Measurements from ENCODE around the gene ATP1B2.
A peak's percentile ranks its signal among the peaks of the same experiment; 100 is the strongest.
"Not testable (repeated sequence)": the region's sequence is repeated elsewhere in the genome, so short reads cannot be mapped to it uniquely, and the experiment has no call there.

The ATP1B2 gene, protein sequence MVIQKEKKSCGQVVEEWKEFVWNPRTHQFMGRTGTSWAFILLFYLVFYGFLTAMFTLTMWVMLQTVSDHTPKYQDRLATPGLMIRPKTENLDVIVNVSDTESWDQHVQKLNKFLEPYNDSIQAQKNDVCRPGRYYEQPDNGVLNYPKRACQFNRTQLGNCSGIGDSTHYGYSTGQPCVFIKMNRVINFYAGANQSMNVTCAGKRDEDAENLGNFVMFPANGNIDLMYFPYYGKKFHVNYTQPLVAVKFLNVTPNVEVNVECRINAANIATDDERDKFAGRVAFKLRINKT

DNA sequence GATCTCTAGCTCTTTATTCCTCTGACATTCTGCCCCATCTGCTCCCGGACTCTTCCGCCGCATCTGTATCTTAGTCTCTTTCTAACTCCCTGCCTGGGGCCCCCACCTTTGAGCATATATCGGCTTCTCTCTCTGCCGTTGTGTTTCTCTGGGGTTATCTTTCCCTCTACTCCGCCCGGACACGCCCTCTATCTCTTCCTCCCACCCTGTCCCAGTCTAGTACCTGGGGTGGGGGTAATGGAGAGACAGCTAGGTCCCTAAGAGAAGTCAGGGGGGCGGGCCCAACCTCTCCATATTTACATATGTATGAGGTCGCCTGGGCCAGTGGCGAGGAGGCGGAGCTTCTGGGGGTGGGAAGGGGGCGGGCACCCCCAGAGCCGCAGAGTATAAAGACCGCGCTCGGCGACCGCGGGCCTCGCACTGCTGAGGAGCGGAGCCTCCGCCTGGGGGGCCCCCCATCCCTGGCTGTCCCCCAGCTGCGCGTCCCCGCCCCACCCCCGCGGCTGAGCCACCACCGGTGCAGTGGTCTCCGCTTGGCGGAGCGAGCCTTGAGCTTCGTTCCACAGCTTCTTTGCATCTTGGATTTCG is at the start of gene ATP1B2:
ATP1B2 (plus strand) TSS at position 418 of the 588 bp plus-strand sequence. CDS start 593 bp downstream, outside the sequence.
- DNase-seq (ENCODE audit: low read depth): peak; percentile 66

DNA sequence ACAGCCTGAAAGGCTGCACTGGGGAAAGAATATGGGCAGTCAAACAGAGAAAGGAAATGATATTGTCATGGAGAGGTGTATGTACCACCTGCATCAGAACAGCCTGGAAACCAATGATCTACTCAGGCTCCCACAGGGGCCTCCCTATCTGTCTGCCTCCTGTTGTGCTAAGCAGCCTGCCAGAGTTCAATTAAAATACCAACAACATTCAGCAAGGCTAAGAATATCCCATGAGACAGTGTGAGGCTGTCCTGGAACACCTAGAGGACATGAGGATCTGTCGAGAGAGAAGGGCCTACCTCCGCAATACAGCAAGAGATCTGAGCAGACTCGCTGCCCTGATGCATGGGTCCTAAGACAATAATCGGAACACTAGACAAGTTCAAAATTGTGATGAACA is 44.4 kb upstream of the ATP1B2 start:
- no peak for DNase-seq (ENCODE audit: low read depth)

DNA sequence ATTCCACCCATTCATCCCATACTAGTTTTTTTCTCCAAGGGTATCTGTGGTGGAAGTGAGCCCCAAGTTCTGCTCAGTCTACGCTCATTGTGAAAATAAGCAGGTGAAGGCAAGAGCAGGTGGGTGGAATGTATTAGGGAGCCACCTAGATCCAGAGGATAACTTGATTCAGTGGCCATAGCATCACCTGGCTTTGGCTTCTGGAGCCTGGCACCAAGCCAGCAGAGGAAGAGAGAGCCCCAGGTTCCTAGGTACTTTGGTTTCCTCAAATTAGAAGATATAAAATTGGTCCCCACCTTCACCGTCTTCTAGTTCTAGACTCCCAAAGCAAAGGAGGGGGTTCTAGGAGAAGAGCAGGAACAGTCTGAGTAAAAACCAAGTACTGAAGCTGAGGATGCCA is 40.1 kb upstream of the ATP1B2 start:
- no peak for DNase-seq (ENCODE audit: low read depth)

DNA sequence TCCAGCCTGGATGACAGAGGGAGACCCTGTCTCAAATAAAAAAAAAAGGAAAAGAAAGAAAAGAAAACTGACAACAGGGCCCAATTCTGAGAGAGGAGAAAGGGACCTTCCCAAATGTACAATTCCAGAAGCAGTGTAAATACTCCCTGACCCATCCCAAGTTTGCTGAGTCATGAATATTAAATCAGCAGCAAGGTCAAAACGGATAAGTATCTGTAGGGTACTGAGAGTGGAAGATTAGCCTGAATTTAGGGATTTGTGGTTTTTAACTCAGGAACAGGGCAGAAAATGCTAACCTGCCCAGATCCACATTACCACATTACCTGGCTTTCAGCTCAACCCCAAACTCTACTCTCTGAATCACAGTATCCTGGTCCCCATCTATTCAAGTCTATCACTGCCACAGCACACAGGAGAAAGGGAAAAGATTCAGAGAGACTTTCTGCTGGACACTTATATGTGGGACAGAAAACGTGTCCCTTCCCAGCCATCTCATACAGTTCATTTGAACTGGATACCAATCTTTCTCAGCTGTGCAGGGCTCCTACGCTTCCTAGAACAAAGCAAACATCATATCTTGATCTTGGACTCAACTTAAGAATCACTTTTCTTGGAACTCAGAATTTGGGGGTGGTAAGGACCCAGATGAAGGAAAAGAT is 39.0 kb upstream of the ATP1B2 start:
- no peak for DNase-seq (ENCODE audit: low read depth)

DNA sequence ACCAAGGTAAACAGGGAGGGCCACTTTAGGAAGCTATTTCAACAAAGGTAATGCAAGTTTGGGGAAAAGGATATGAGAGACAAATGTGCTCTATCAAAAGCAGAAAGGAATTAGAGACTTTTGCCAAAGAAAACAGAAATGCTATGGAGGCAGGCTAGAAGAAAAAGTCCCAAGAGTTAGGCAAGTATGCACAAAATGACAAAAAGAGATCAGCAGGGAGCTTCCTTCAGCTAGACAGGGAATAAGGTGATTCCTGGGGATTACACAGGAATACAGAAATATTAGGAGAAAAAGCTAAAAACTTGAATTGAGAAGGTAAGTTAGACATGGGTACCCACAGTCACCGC is 38.5 kb upstream of the ATP1B2 start:
- no peak for DNase-seq (ENCODE audit: low read depth)

DNA sequence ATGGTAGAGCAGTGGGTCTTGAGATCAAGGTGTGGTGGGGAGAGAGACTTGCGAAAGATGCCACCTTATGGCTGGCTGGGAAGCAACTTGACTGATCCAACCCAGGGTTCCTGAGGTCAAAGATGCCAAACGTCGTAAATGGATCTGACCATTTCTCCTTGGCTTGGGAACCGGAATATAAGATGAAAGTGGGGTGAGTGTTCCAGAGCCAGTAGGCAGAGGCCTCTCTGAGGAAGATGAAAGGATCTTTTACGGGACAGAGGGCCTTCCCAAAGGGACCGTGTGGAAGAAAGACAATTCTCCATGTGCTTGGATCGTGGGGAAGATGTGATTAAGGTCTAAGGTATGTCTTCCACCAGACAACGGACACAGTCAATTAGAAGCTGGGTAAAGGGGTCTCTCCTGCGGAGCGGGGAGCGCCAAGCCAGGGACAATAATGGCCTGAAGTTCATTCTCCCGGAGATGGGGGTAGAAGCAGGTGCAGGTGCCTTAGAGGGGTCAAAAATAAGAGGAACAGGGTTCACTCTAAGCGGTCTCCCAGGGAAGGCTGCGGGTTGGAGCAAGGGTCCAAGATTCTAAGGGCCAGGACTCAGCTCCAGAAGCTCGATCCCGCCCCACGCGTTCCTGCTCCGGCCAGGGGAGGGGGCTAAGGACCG is 36.8 kb upstream of the ATP1B2 start:
- DNase-seq (ENCODE audit: low read depth): no peak

DNA sequence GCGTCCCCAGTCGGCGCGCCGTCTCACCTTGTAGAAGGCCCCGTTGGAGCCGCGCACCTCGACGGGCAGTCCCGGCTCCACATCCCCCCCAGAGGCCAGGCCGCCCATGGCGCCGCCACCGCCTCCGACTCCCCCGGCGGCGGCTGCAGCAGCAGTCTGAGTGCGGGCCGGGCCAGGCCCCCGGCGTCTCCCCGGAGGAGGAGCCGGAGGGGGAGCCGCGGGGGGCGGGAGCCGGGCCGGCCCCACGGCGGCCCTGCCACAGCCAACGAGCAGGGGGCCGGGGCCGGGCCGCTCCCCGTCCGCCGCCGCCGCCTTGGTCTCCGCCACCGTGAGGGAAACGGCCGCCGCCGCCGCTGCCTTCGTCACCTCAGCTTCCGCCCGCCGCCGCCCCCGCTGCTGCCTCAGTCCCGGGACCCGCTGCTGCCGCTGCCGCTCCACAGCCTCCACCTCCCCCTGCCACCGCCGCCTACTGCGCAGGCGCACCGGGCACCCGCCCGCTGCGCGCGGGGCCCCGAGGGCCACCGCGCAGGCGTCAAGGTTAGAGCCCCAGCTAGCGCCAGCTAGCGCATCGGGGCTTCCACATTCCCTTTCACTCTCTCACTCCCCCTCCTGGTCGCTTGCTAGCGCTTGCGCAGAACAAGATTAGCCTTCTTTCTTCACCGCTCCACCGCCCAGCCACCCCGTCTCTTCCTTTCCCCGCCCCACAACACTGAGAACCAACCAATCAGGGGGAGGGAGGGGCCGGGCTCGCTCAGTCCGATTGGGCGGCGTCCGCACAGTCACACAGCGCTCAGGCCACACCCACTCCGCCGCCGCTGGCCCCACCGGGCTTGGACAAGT is 36.1 kb upstream of the ATP1B2 start, which contains the start of gene FXR2:
FXR2 (minus strand) TSS at position 473 of the 840 bp plus-strand sequence; CDS start at position 108, 365 bp downstream.
- DNase-seq (ENCODE audit: low read depth): peak; percentile 98

DNA sequence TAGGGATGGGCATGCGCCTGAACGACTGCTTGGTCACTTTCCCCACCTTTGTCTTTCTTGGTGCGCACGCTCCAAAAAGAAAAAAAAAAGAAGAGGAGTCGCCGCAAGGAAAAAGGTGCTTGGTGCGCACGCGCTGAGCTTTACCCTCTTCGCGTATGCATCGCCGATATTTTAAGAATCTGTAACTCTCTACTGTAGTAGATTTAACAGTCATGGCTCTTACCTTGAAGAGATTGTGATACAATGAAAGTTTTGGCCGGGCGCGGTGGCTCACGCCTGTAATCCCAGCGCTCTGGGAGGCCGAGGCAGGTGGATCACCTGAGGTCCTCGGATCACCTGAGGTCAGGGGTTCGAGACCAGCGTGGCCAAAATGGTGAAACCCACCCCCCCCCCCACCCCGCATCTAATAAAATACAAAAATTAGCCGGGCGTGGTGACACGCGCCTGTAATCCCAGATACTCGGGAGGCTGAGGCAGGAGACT is 35.4 kb upstream of the ATP1B2 start:
- DNase-seq (ENCODE audit: low read depth): no peak

DNA sequence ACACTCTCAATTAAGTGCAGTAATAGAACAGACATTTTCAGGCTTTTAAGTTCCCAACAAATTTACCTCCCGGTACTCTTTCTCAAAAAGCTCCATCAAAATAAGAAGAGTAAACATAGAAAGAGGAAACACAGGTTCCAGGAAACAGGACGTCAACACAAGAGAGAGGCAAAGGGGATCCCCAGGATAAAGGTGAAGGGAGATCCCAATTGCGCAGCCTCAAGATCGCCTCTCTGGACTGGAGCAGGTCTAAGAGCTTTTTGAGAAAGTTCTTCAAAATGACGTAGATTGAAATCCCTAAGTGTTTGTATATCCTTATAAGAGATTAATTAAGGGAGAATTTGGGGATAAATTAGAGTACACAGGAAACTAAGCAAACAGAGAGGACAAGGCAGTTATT is 32.1 kb upstream of the ATP1B2 start:
- DNase-seq (ENCODE audit: low read depth): no peak

DNA sequence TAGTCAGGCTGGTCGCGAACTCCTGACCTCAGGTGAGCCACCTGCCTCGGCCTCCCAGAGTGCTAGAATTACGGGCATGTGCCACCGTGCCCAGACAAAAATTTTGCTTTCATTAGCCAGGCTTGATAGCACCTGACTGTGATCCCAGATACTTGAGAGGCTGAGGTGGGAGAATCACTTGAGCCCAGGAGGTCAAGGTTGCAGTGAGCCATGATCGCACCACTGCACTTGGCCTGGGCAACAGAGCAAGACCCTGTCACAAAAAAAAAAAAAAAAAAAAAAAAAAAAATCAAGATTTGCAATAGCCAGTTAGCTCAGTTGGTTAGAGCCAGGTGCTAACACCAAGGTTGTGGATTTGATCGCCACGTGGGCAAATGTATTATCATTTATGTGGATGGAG is 29.9 kb upstream of the ATP1B2 start:
- no peak for DNase-seq (ENCODE audit: low read depth)

DNA sequence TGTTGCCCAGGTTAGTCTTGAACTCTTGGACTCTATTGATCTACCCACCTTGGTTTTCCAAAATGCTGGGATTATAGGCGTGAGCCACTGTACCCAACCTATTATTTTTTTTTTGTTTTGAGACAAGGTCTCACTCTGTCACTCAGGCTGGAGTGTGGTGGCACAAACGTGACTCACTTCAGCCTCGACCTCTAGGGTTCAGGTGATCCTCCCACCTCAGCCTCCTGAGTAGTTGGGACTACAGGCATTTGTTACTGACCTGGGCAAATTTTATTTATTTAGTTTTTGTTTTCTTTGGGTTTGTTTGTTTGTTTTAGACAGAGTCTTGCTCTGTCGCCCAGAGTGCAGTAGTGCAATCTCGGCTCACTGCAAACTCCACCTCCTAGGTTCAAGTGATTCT is 27.1 kb upstream of the ATP1B2 start:
- DNase-seq (ENCODE audit: low read depth): no peak

DNA sequence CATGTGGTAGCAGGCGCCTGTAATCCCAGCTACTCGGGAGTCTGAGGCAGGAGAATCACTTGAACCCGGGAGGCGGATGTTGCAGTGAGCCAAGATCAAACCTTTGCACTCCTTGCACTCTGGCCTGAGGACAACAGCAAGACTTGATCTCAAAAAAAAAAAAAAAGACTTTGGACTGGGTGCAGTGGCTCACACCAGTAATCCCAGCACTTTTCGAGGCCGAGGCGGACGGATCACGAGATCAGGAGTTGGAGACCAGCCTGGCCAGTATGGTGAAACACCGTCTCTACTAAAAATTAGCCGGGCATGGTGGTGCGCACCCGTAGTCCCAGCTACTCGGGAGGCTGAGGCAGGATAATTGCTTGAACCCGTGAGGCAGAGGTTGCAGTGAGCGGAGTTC is 25.0 kb upstream of the ATP1B2 start:
- not testable (repeated sequence) for DNase-seq (ENCODE audit: low read depth)

DNA sequence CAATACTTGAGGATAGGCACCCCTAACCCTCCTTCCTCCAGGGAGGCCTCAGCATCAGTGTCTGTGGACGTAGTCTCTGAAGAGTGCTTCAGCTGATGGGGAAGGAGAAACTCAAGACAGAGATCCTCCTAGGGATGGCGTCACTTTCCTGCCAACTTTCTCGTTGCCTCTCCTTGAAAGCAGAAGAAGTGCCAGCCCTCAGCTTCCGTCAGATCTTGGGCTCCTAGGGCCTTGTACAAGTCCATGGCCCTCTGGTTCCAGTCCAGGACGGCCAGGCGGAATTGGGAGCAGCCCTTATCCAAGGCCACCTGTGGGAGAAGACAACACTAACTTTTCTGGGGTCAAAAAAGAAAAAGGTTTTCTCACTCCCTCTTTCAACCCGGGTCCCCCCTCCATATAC is 24.4 kb upstream of the ATP1B2 start:
- DNase-seq (ENCODE audit: low read depth): no peak

DNA sequence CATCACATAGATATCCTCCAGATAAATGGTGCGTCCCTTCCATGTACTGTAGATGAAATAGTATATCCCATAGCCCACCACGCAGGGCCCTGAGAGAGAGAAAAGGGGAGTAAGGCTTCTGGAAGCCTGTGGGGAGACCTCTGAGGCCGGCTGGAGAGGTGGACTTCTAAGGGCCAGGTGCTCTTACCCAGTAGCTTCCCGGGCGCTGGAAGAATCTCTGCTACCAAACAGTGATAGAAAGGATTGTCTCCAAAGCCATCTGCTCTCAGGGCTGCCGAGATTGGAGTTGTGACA is 23.8 kb upstream of the ATP1B2 start:
- no peak for DNase-seq (ENCODE audit: low read depth)

DNA sequence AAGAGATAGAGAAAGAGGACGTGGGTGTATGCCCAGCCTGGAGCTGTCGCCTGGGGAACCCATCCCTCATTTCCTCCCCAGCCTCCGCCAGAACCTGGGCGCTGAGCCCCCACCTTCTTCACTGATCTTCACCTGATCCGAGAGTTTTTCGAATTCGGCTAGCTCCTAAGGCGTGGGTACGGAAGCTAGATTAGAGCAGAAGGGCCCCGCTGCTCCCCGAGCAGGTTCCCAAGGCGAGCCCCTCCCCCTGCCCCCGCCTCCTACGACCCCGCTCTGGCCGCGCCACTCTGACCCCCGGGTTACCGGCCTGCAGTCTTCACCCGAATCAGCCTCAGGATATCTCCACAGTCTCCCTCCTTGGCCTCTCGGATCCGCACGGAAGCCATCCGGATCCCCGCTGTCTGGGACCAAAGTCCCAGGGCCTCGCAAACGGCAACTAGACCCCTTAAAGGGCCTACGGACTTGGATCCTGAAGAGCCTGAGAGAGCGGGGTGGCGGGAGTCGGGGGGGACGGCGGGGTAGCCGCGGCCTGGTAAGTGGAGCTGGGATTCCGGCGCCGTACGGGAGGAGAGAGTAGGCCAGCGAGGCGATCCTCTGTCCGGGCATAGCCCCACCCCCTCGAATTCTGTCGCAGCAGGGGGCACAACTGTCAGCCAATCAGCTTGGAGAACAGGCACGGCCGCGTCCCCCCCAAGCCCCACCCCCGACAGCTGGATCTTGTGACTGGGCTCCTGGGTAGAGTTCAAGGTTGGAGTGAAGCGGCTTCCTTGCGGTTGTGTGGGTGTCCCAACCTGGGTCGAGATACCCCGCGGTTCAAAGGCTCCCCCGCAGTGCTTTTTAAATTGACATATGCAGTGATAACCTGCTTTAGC is 23.2 kb upstream of the ATP1B2 start, which contains the start of gene SAT2:
SAT2 (minus strand) TSS at position 572 of the 872 bp plus-strand sequence; CDS start at position 386, 186 bp downstream.
- peak; percentile 79 for DNase-seq (ENCODE audit: low read depth)

DNA sequence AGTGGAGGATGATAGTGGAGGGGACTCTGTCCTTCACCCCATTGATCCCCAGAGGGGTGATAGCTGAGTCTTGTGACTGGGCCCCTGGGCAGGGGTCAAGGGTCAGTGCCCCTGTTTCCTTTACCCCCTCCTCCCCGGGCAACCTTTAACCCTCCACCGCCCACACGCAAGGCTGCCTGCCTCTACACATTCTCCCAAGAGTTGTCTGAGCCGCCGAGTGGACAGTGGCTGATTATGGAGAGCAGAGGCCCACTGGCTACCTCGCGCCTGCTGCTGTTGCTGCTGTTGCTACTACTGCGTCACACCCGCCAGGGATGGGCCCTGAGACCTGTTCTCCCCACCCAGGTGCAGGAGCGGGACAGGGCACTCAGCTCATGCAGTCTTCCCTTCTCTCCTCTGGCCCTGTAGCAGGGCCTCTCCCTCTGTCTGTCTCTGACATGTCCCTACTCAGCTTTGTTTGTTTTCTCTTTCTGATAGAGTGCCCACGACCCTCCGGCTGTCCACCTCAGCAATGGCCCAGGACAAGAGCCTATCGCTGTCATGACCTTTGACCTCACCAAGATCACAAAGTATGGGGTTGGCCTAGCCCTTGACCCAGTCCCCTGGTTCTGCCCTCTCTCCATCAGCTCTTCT is 20.7 kb upstream of the ATP1B2 start, which contains the start of gene SHBG:
SHBG (plus strand) TSS at position 197 of the 633 bp plus-strand sequence; CDS start at position 235, 38 bp downstream.
- DNase-seq (ENCODE audit: low read depth): no peak

DNA sequence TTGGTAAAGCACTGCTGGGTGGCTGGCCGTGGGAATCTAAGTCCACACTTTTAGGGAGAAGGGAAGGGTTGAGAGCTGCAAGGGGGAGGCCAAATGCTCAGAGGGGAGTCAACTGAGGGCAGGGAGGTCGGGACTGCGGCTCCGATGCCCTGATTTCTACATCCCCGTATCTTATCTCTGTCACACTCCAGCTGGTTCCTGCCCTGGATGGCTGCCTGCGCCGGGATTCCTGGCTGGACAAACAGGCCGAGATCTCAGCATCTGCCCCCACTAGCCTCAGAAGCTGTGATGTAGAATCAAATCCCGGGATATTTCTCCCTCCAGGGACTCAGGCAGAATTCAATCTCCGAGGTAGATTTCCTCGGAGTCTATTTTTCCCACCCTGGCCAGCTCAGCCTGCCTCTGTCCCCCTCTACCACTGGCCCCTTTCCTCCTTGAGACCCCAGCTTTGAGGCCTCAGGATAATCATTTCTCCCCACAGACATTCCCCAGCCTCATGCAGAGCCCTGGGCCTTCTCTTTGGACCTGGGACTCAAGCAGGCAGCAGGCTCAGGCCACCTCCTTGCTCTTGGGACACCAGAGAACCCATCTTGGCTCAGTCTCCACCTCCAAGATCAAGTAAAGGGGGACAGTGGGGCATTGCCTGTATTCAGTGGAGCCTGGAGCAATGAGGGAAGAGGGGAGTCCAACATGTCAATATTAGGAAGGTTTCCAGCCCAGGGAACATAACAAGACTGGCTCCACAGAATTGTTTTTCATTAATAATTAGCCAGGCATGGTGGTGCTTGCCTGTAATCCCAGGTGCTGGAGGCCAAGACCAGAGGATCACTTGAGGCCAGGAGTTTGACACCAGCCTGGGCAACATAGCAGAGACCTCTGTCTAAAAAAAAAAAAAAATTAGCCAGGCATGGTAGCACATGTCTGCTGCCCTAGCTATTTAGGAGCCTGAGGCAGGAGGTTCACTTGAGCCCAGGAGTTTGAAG is 19.0 kb upstream of the ATP1B2 start:
- no peak for DNase-seq (ENCODE audit: low read depth)

DNA sequence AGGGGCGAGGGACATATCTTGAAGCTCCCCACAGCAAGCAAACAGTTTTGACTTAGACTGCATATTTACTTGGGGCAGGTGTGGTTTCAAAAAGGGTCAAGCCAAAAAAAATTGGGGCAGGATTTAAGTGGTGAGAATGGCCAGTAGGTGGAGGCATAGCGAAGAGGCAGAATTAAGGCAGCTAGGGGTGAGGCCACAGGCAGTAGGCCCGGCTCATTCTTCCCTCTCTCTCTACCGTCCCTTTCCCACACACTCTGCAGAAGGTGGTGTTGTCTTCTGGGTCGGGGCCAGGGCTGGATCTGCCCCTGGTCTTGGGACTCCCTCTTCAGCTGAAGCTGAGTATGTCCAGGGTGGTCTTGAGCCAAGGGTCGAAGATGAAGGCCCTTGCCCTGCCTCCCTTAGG is 18.2 kb upstream of the ATP1B2 start:
- DNase-seq (ENCODE audit: low read depth): no peak

DNA sequence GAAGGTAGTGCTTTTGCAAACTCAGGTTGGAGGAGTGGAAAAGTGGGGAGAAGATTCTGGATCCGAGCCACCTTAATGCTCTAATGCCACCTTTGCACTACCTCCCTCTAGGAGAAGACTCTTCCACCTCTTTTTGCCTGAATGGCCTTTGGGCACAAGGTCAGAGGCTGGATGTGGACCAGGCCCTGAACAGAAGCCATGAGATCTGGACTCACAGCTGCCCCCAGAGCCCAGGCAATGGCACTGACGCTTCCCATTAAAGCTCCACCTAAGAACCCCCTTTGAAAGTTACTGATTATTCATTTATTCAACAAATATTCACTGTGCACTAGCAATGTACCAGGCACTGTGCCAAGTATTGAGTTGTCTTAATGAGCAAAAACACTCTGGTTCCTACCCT is 17.6 kb upstream of the ATP1B2 start:
- DNase-seq (ENCODE audit: low read depth): no peak

Measured in stimulated activated CD4-positive, alpha-beta T cell treated with anti-CD3 and anti-CD28 coated beads, Interleukin-2, amount 100 ng/mL, for 4 hours (primary cell).